ENCODE measurements around the gene GJA3. TPM values are rescaled to one million over a fixed set of nuclear protein-coding genes. Genes with fewer than 3 reads are reported as not detected.
A peak's percentile ranks its signal among the peaks of the same experiment; 100 is the strongest.

Gene GJA3
- total and polyA plus RNA-seq, 8 donors, result 0.03 to 0.40 (median 0.08) TPM

GRCh38 chr13:20198781-20199180 is 37.9 kb upstream of the GJA3 start:
- Histone ChIP-seq H3K36me3 (no peaks in the 10 kb centered on the region), H3K27ac (no peak overlapping the region), H3K4me1 (peaks cover 0 to 9% (median 0%) of the 10 kb centered on the region in 3 donors), H3K9me3 (no peaks in the 10 kb centered on the region), H3K4me3 (no peak overlapping the region), H3K27me3 (peaks cover 0 to 9% (median 0%) of the 10 kb centered on the region in 4 donors)
- 46 to 54% methylated on average over 1 of the region's 1 CpG for WGBS, 2 donors
- intact Hi-C loops (cut with DNase I), result no loop called here
- FAIRE-seq, result no peak
- no peak for DNase-seq
- no peak for TF ChIP-seq CTCF (IDR thresholded peaks at IDR 0.05)
- peak; percentile 30 to 58 (median 44) for ATAC-seq

GRCh38 chr13:20197361-20197834 is 36.5 kb upstream of the GJA3 start:
- H3K4me3 ChIP-seq, result no peak overlapping the region
- H3K36me3 ChIP-seq, result no peaks in the 10 kb centered on the region
- peaks cover 0 to 9% (median 0%) of the 10 kb centered on the region in 4 donors for H3K27me3 ChIP-seq
- no peak overlapping the region for H3K27ac ChIP-seq
- 5% methylated on average over 5 of the region's 5 CpGs for WGBS, 2 donors
- ATAC-seq (peak; percentile 67 to 84 (median 80)), FAIRE-seq (peak; percentile 17), DNase-seq (no peak)
- intact Hi-C loops (cut with DNase I), result no loop called here
- no peaks in the 10 kb centered on the region for H3K9me3 ChIP-seq
- H3K4me1 ChIP-seq, result peaks cover 0 to 14% (median 0%) of the 10 kb centered on the region in 3 donors
- TF ChIP-seq CTCF (IDR thresholded peaks at IDR 0.05), result peak; percentile 29 to 61 (median 52)

GRCh38 chr13:20195801-20196200 is 34.9 kb upstream of the GJA3 start:
- Histone ChIP-seq H3K27me3 (peaks cover 0 to 9% (median 0%) of the 10 kb centered on the region in 4 donors), H3K4me3 (no peak overlapping the region), H3K9me3 (no peaks in the 10 kb centered on the region), H3K27ac (no peak overlapping the region), H3K36me3 (no peaks in the 10 kb centered on the region), H3K4me1 (peaks cover 0 to 14% (median 0%) of the 10 kb centered on the region in 3 donors)
- WGBS, 2 donors, result 42 to 50% methylated on average over 8 of the region's 8 CpGs
- no peak for TF ChIP-seq CTCF (IDR thresholded peaks at IDR 0.05)
- ATAC-seq, result no peak
- intact Hi-C loops (cut with DNase I), result no loop called here
- DNase-seq, result no peak
- no peak for FAIRE-seq

- intact Hi-C loops (cut with DNase I), result no loop called here
- no peak for FAIRE-seq
- DNase-seq, result no peak
- Histone ChIP-seq H3K4me3 (peak overlapping the region in 1 of 4 donors; percentile 85), H3K9me3 (no peaks in the 10 kb centered on the region), H3K27me3 (peaks cover 0 to 9% (median 0%) of the 10 kb centered on the region in 4 donors), H3K36me3 (no peaks in the 10 kb centered on the region), H3K27ac (no peak overlapping the region), H3K4me1 (peaks cover 0 to 12% (median 0%) of the 10 kb centered on the region in 3 donors)
- TF ChIP-seq CTCF (IDR thresholded peaks at IDR 0.05), result no peak
- 15 to 16% methylated on average over 27 of the region's 27 CpGs for WGBS, 2 donors
- ATAC-seq, result no peak
These were observed 33.2 kb upstream of the GJA3 start for GRCh38 chr13:20193907-20194631.

Measured in pancreas (tissue), 10 donors.